Measurements from ENCODE around the gene IRF5.
"Not testable (repeated sequence)": the region's sequence is repeated elsewhere in the genome, so short reads cannot be mapped to it uniquely, and the experiment has no call there.

Gene IRF5

DNA sequence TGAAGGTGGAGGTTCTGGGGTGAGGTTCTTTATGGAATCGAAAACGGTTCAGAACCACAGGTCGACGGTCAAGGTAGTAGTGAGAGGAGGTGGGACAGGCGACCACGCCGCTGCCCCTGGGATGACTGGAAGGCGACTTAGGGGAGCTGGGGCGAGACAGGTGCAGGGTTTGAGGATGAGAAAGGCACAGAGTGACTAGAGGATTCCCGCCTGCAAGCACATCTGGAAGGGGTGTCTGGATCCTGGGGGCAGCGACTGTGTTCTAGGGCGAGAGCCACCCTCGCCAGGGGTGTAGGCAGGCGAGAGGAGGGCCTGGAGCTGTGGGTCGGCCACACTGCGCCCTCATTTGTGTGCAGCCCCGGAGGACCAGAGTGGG, 468 bp upstream of the IRF5 start:
- in situ Hi-C loops (cut with MboI; ENCODE audit: low sequenced_read_pairs) = no loop called here

DNA sequence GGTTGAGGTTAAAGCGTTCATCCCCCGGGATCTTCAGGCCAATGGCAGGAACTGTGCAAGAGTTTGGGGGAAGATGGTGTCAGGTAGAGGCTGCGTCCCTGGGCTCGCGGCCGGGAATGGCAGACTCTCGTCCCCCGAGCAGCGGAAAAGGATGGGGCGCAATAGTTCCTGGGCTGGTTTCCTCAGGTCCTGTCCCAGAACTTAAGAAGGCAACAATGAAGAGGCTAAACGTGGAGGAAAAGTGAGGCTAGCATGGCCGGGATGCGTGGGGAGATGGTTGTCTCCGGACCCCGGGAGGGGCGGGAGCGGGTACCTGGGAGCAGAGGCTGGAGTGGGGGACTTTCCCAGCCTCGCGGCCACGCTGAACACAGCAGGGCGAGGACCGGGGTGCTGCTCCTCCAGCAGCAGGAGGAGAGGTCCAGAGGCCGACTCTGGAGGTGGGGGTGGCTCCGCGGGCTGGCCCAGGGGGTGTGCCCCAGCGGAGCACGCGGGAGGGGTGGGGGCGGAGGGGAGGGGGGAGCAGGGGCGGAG, 882 bp downstream of the IRF5 start:
- in situ Hi-C loops (cut with MboI; ENCODE audit: low sequenced_read_pairs) = no loop called here

DNA sequence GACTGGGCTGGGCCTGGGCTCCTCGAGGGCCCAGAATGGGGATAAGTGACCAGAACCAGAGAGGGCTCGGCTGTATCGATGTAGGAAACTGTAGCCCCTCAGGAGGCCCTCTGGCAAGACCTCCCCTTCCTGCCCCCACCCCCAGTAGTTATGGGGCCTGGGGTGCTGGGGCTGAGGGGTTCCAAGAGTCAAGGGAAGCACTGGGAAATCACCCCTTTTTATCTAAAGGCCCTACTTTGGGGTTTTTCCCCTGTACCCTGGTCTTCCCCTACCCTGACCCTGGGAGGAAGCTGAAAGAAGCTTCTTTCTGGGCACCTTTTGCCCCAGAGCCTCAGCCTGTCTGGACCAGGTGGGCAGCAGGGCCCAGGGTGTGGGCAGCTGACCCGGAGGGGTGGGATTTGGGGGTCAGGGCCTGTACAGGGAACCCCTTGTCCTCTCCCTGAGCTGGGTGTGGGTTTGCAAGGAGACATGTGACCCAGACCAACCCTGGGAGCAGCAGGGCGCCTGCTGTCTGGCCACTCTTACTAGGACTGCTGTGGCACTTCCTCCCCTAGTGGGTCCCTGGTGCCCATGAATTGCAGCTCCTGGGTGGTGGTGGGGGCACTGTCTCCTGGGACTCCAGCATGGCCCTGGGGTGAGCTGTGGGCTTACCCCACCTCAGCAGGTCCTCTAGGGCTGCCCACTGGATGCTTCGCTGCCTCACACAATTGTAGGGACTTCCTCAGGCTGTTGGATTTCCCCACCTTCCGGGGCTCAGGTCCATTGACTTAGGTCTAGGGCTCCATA, 1.5 kb downstream of the IRF5 start:
- in situ Hi-C loops (cut with MboI; ENCODE audit: low sequenced_read_pairs) = no loop called here

DNA sequence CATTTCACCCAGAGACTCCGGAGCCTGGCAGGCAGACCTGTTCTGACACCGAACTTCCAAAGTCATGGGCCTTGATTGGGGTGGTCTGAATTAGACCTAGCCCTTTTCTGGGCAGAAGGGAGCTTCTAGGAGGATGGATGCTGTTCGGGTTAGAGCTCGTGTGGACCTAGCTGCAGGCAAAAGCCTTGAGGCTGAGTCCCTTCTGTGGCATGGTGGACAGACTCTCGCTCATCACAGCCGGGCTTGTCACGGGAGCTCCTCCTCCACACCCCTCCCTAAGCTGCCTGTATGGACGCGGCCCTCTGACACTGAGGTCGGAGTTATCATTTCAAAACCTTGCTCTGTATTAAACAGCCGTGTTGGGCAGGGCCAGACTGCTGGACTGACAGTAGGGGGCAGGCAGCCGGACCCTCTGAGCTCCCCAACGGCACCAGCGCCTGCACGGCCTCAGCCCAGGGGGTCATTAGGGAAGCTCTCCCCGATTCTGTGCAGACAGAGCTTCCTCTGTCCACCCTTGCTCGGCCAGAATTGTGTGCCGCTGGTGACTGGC, 2.2 kb downstream of the IRF5 start:
- in situ Hi-C loops (cut with MboI; ENCODE audit: low sequenced_read_pairs) = no loop called here

DNA sequence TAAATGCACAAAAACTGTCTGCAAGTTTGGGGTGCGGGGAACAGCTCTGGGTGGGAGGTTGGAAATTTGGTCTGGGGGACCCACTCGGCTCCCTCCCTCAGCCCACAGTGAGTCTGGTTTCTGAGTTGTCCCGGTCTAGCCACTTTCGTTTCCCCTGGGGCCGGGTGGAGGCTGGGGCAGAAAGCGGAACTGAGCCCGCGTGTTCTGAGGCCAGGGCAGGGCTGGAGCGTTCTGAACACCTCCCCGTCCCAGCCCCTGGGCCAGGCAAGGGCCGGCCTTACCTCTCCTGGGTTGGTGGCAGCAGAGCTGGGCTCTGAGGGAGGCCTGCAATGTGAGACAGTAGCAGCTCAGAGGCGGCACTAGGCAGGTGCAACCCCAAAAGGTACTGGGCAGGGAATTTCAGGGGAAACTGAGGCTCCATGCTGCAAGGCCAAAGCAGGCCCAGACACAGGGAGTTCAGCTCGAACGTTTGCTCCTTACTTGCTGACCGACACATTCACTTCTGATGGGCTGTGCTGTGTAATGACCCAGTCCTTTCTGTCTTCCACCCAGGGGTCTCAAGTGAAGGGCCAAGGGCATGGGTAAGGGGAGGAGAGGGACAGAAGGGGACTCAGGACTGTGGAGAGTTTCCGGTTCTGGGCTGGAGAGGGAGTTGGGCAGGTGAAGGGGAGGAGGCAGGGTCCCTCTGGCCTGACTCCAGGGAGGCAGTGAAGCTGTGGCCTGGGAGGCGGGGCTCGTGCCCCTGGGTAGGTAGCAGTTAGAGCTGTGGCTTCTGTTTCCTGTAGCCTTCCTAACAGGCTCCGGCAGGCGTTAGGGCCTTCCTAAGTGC, 3.0 kb downstream of the IRF5 start:
- in situ Hi-C loops (cut with MboI; ENCODE audit: low sequenced_read_pairs) = no loop called here

DNA sequence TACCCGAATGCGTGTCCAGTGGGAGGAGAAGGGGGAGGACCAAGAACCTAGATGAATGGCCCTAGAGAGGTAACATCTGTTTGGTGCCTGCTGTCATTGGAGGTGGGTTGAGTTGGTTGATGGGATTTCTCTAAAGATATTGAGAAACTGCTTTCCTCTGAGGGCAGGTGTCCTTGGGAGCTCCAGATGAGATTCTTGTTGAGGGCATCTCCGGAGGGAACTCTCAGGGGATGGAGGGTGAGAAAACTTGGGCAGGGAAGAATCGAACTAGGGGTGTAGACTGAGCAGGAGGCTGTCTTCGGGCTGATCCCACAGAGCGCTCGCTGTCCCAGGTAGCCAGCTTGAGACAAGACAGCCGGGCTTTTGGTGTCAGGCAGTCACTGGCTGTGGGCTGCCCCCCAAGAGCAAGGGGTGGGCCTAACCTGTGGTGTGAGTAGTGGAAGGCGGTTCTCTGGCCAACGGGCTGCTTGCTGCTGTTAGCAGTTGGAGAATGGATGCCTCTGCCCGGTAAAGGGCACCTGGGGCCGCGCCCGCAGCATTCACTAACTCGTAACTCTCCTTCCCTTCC, 3.7 kb downstream of the IRF5 start:
- in situ Hi-C loops (cut with MboI; ENCODE audit: low sequenced_read_pairs) = no loop called here

DNA sequence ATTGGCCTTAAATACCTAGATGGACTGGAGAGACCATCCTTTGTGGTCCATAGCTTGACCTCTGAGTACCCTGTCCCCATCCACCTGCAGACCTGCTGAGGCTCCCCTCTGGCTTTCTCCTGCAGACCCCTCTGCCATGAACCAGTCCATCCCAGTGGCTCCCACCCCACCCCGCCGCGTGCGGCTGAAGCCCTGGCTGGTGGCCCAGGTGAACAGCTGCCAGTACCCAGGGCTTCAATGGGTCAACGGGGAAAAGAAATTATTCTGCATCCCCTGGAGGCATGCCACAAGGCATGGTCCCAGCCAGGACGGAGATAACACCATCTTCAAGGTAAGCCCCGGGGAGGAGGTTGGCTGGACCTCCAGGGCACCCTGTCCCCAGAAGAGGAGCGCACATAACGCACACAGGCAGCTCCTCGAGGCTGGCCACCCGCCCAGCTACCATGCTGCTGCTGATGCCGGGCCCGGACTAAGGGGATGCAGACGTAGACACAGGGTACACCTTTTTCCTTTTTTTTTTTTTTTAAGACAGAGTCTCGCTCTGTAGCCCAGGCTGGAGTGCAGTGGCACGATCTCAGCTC, 4.3 kb downstream of the IRF5 start:
- in situ Hi-C loops (cut with MboI; ENCODE audit: low sequenced_read_pairs) = no loop called here

DNA sequence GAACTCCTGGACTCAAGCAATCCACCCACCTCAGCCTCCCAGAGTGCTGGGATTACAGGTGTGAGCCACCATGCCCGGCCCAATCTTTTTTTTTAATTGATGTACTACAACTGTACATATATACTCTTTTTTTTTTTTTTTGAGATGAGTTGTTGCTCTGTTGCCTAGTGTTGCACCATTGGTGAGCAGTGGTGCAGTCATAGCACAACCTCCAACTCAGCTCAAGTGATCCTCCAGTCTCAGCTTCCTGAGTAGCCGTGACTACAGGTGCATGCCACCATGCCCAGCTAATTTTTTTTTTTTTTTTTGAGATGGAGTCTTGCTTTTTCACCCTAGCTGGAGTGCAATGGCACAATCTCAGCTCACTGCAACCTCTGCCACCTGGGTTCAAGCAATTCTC, 5.5 kb downstream of the IRF5 start:
- in situ Hi-C loops (cut with MboI; ENCODE audit: low sequenced_read_pairs) = not testable (repeated sequence)

DNA sequence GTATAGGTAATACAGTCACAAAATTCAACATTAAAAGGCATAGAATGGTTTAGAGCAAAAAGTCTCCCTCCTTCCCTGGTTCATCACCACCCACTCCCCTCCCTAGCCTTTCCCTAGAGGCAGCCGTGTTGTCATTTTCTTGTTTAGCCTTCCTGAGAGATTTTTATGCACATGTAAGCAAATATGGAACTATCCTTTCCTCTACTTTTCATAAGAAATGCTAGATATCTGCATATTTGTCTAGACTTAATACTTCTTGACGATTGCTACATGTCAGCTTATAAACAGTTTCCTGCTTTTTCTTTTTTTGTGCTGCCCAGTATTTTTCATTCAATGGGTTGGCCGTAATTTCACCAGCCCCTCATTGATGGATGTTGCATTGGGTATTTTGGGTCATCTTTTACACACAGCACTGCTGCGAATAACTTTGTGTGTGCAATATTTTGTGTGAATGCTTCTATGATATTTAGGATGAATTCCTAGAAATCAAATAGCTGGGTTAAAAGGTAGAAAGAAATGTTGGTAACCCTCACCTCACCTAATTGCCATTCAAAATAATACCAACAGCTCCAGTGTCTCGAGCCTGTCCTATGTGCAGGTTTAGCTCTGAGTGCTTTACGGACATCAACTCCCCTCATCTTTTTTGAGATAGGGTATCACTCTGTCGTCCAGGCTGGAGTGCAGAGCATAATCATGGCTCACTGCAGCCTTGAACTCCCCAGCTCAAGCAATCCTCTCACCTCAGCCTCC, 6.9 kb downstream of the IRF5 start:
- in situ Hi-C loops (cut with MboI; ENCODE audit: low sequenced_read_pairs) = no loop called here

DNA sequence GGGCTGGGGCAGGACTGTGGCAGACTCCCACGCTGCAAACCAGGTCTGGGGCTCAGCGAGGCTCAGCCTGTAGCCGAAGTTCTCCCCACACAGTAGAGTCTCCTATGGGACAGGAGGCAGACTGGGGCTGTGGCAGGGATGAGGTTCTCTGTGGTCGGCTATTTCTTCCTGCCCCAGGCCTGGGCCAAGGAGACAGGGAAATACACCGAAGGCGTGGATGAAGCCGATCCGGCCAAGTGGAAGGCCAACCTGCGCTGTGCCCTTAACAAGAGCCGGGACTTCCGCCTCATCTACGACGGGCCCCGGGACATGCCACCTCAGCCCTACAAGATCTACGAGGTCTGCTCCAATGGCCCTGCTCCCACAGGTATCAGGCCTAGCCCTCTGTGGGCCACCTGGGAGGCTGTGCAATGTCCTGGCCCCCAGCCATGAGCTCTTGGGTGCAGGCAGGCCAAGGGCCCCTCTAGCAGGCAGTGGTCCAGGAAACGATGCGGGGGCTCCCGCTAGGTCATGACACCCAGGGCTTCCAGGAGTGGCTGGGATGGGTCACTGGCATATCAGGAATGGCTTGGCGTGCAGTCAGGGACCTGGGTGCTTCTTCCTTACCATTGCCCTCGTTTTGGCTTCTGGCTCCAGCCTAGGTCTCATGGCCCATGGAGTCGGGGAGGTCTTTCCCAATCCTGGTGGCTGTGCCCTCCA, 8.1 kb downstream of the IRF5 start:
- in situ Hi-C loops (cut with MboI; ENCODE audit: low sequenced_read_pairs) = no loop called here

DNA sequence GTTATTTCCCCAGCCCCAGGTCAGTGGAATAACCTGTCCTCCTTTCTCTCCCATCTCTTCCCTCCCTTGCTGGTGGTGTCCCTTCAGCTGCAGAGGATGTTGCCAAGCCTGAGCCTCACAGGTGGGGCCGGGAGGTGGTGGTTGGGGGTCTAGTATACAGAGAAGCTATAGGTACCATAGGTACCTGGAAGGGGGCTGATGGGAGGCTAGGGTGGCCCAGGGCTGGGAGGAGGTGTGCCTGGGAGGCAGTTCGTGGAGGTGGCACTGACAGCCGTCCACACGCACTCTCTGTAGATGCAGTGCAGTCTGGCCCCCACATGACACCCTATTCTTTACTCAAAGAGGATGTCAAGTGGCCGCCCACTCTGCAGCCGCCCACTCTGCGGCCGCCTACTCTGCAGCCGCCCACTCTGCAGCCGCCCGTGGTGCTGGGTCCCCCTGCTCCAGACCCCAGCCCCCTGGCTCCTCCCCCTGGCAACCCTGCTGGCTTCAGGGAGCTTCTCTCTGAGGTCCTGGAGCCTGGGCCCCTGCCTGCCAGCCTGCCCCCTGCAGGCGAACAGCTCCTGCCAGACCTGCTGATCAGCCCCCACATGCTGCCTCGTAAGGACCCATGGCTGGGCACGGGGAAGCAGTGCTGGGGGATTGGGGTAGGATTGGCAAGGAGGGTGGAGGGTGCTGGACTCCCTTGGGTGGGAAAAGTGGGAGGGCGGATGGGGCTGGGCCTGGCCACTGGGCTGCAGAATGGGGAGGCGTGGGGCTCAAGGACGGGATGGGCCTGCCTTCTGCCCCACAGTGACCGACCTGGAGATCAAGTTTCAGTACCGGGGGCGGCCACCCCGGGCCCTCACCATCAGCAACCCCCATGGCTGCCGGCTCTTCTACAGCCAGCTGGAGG, 9.5 kb downstream of the IRF5 start:
- in situ Hi-C loops (cut with MboI; ENCODE audit: low sequenced_read_pairs) = no loop called here

DNA sequence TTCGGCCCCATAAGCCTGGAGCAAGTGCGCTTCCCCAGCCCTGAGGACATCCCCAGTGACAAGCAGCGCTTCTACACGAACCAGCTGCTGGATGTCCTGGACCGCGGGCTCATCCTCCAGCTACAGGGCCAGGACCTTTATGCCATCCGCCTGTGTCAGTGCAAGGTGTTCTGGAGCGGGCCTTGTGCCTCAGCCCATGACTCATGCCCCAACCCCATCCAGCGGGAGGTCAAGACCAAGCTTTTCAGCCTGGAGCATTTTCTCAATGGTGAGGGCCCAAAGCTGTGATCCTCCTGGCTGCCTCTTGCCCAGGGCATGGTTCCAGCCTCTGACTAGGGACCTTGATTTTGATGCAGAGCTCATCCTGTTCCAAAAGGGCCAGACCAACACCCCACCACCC, 10.1 kb downstream of the IRF5 start:
- in situ Hi-C loops (cut with MboI; ENCODE audit: low sequenced_read_pairs) = no loop called here

DNA sequence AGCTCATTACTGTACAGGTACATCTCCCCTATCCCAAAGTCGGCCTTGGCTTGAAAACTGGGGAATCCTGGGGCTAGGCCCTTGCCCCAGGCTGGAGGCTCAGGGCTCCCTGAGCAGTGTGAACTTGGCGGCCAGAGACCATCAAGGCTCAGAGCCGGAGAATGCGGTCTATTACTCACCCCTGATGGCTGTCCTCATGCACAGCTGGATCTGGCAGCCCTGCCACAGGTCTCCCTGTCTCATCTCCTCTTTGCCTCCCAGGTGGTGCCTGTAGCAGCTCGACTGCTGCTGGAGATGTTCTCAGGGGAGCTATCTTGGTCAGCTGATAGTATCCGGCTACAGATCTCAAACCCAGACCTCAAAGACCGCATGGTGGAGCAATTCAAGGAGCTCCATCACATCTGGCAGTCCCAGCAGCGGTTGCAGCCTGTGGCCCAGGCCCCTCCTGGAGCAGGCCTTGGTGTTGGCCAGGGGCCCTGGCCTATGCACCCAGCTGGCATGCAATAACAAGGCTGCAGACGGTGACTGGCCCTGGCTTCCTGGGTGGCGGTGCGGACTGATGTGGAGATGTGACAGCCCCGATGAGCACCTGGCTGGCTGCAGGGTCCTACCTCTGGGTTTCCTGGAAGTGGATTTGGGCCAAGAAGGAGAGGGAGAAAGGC, 10.7 kb downstream of the IRF5 start:
- in situ Hi-C loops (cut with MboI; ENCODE audit: low sequenced_read_pairs) = no loop called here

DNA sequence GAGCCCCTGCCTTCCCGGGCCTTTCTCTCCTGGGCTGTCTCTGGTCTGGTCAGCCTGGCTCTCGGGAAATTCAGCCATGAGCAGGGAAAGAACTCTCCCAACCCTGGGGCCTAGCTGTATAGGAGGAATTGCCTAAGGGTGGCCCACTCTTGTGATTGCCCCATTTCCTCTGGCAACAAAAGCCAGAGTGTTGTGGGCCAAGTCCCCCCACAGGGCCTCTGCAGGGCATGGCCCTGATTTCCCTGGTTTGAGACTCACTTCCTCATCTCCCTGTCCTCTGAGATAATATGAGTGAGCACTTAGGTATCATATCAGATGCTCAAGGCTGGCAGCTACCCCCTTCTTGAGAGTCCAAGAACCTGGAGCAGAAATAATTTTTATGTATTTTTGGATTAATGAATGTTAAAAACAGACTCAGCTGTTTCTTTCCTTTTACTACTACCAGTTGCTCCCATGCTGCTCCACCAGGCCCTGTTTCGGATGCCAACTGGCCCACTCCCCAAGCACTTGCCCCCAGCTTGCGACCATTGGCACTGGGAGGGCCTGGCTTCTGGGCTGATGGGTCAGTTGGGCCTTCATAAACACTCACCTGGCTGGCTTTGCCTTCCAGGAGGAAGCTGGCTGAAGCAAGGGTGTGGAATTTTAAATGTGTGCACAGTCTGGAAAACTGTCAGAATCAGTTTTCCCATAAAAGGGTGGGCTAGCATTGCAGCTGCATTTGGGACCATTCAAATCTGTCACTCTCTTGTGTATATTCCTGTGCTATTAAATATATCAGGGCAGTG, 11.4 kb downstream of the IRF5 start:
- in situ Hi-C loops (cut with MboI; ENCODE audit: low sequenced_read_pairs) = no loop called here

DNA sequence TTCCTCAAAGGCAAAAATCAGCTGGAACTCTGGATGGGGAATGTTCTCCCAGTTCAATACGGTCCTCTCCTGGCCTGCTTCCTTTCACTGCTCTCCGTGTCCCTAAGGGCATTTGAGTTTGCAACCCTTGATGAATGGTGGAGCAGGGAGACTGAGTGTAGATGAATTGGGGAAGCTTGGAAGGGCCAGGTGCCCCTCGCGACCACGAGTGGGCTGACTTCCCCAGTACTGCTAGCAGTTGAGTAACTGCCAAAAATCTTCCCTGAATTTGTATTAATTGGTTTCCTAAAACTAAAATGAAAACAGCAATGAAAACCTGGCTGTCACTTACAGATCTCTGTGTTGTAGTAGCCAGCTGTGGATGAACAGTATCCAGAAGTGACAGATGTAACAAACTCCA, 13.6 kb downstream of the IRF5 start:
- in situ Hi-C loops (cut with MboI; ENCODE audit: low sequenced_read_pairs) = no loop called here

DNA sequence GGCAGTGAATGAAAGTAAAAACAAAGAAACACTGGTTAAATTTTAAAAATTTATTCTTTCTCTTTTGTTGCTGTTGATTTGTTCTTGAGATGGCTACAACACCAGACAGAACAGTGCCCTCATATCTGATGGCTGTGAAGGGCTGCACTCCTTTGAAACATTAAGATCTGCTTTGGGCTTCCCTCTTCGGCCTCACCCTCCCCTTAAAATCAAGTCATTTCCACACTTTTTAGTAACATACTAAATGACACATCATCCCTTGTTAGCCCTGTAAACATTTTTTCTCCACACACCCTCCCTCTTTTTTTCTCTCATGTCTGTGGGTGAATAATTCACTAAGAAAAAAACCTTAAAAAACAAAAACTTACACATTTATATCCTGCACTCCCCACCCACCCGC, 16.4 kb downstream of the IRF5 start:
- in situ Hi-C loops (cut with MboI; ENCODE audit: low sequenced_read_pairs) = no loop called here

Data from HL-60/S4 treated with phorbol 12-myristate 13-acetate at 8.2 ng/mL for 4 days and 3 days (cell line).